Liver (tissue), 9 donors: ENCODE results near the gene GFPT2. TPM values are rescaled to one million over a fixed set of nuclear protein-coding genes. Genes with fewer than 3 reads are reported as not detected.

ENCODE experiments used
- DNase-seq: peaks from one replicate; pipeline ENCODE4 v3.0.0-alpha.2; 2017; ENCODE audit warnings: low spot score
- H3K27ac ChIP-seq, 2 donors: one replicate each; pipeline ENCODE4 v1.7.0; 2013; ENCODE audit warnings: inconsistent platforms in 2 of 2, low read length in 2 of 2, control low read depth in 1 of 2, low read depth in 1 of 2, mild to moderate bottlenecking in 1 of 2
- H3K27me3 ChIP-seq, 4 donors: one replicate each; pipeline versions ENCODE4 v1.6.1 to v1.7.0; 2013; ENCODE audit warnings: low read length in 3 of 4, inconsistent platforms in 1 of 4, mild to moderate bottlenecking in 1 of 4, moderate library complexity in 1 of 4; ENCODE audit not compliant: control insufficient read depth in 4 of 4, insufficient read depth in 4 of 4
- H3K36me3 ChIP-seq, 4 donors: one replicate each; pipeline versions ENCODE4 v1.6.1 to v1.7.0; 2013; ENCODE audit warnings: low read length in 3 of 4, mild to moderate bottlenecking in 3 of 4, low read depth in 1 of 4, moderate library complexity in 1 of 4; ENCODE audit not compliant: control insufficient read depth in 4 of 4, insufficient read depth in 3 of 4
- H3K4me1 ChIP-seq, 4 donors: one replicate each; pipeline versions ENCODE4 v1.6.1 to v1.7.0; 2013; ENCODE audit warnings: low read length in 3 of 4, mild to moderate bottlenecking in 3 of 4, moderate library complexity in 1 of 4; ENCODE audit not compliant: control insufficient read depth in 4 of 4, insufficient read depth in 4 of 4
- H3K4me3 ChIP-seq, 3 donors: one replicate each; pipeline versions ENCODE4 v1.6.1 to v1.7.0; 2013; ENCODE audit warnings: low read length in 3 of 3, control low read depth in 1 of 3, low read depth in 1 of 3, mild to moderate bottlenecking in 1 of 3
- H3K9ac ChIP-seq, 2 donors: one replicate each; pipeline ENCODE4 v1.7.0; 2013; ENCODE audit warnings: low read length in 2 of 2, mild to moderate bottlenecking in 2 of 2, moderate library complexity in 2 of 2, control low read depth in 1 of 2, low read depth in 1 of 2
- H3K9me3 ChIP-seq, 4 donors: one replicate each; pipeline versions ENCODE4 v1.6.1 to v1.7.0; 2013; ENCODE audit warnings: low read length in 3 of 4; ENCODE audit not compliant: control insufficient read depth in 4 of 4
- CTCF ChIP-seq: fragments of 150-350 bp; IDR thresholded peaks from 2 replicates; pipeline ENCODE4 v1.5.1; 2017; ENCODE audit warnings: improper control_type of control experiment, low read depth, low read length; ENCODE audit not compliant: missing input control
- FOXA2 ChIP-seq: IDR thresholded peaks from 2 replicates; pipeline ENCODE4 v1.6.1; 2016; ENCODE audit warnings: antibody characterized with exemption
- GABPA ChIP-seq, 2 donors: IDR thresholded peaks in 1 of 2; conservative IDR thresholded peaks in 1 of 2; 2 replicates each; pipeline ENCODE4 v1.6.1; 2016; ENCODE audit warnings: antibody characterized with exemption in 2 of 2, mild to moderate bottlenecking in 1 of 2, moderate library complexity in 1 of 2
- HNF4A ChIP-seq, 2 donors: conservative IDR thresholded peaks; 2 replicates each; pipeline ENCODE4 v1.6.1; 2016; ENCODE audit warnings: antibody characterized with exemption in 2 of 2, mild to moderate bottlenecking in 2 of 2
- HNF4G ChIP-seq: IDR thresholded peaks from 2 replicates; pipeline ENCODE4 v1.6.1; 2016; ENCODE audit warnings: antibody characterized with exemption
- JUND ChIP-seq, 2 donors: IDR thresholded peaks; 2 replicates each; pipeline ENCODE4 v1.6.1; 2016; ENCODE audit warnings: antibody characterized with exemption in 2 of 2
- MAX ChIP-seq: IDR thresholded peaks from 2 replicates; pipeline ENCODE4 v1.6.1; 2016; ENCODE audit warnings: antibody characterized with exemption
- NR2F2 ChIP-seq: IDR thresholded peaks from 2 replicates; pipeline ENCODE4 v1.6.1; 2016; ENCODE audit warnings: antibody characterized with exemption
- RAD21 ChIP-seq, 2 donors: IDR thresholded peaks; 2 replicates each; pipeline ENCODE4 v1.6.1; 2016; ENCODE audit warnings: antibody characterized with exemption in 2 of 2, mild to moderate bottlenecking in 2 of 2
- RXRA ChIP-seq, 2 donors: IDR thresholded peaks; 2 replicates each; pipeline ENCODE4 v1.6.1; 2017 to 2018; ENCODE audit warnings: antibody characterized with exemption in 2 of 2, mild to moderate bottlenecking in 1 of 2
- SP1 ChIP-seq: IDR thresholded peaks from 2 replicates; pipeline ENCODE4 v1.6.1; 2018; ENCODE audit warnings: antibody characterized with exemption, mild to moderate bottlenecking
- TAF1 ChIP-seq: conservative IDR thresholded peaks from 2 replicates; pipeline ENCODE4 v1.6.1; 2016; ENCODE audit warnings: antibody characterized with exemption, mild to moderate bottlenecking
- YY1 ChIP-seq: IDR thresholded peaks from 2 replicates; pipeline ENCODE4 v1.6.1; 2016; ENCODE audit warnings: antibody characterized with exemption, mild to moderate bottlenecking
- WGBS: extraction: QIAGEN DNeasy Blood & Tissue Kit; methylation state at CpG from one replicate; pipeline ENCODE4 v1.1.7; 2013; 5-methylcytosine and 5-hydroxymethylcytosine counted together
- polyA plus RNA-seq, 2 donors: library from polyadenylated mRNA; stranded (reverse) in 1 of 2; unstranded in 1 of 2; fragments of 200-250 nt in 1 of 2; fragments of >200 nt in 1 of 2; fragmentation: Nextera tagmentation in 1 of 2; extraction: Ambion mirVana in 1 of 2; gene quantifications; one replicate each; pipeline versions ENCODE4 v1.2.1 to v1.2.3, GENCODE V29; 2013 to 2015
- total RNA-seq, 2 donors: library from RNA; depleted of rRNA; stranded (reverse); fragments of >200 nt; gene quantifications; one replicate each; pipeline ENCODE4 v1.2.3, GENCODE V29; 2014
- TF ChIP-seq, protein P1 (sequence below): IDR thresholded peaks from 2 replicates; pipeline ENCODE4 v1.6.1; 2016; ENCODE audit warnings: antibody characterized with exemption
- TF ChIP-seq, protein P2 (sequence below): IDR thresholded peaks from 2 replicates; pipeline ENCODE4 v1.6.1; 2016; ENCODE audit warnings: antibody characterized with exemption
- TF ChIP-seq, protein P3 (sequence below): IDR thresholded peaks from 2 replicates; pipeline ENCODE4 v1.6.1; 2016; ENCODE audit warnings: antibody characterized with exemption, mild to moderate bottlenecking
- donor health status: healthy.
- donor health status: healthy.
- donor health status: healthy.
- donor health status: healthy.
- donor health status: healthy.

GFPT2 gene
- total and polyA plus RNA-seq, 4 donors = 0.32 to 1.8 (median 0.54) TPM

DNA sequence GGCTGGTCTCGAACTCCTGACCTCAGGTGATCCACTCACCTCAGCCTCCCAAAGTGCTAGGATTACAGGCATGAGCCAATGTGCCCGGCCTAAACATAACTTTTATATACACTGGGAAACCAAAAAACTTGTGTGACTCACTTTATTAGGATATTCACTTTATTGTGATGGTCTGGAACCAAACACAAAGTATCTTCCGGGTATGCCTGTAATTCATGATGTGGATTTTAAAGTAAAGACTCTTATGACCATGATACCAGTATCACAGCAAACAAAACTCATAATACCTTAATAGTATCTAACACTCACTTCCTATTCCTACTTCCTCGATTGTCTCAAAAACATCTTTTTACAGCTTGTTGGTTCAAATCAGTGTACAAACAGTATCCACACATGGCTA lies 12.7 kb upstream of the GFPT2 start:
- Histone ChIP-seq H3K4me1 (no peaks in the 10 kb centered on the region), H3K27ac (no peak overlapping the region), H3K9ac (no peak overlapping the region), H3K9me3 (no peaks in the 10 kb centered on the region), H3K4me3 (no peak overlapping the region), H3K27me3 (no peaks in the 10 kb centered on the region), H3K36me3 (no peaks in the 10 kb centered on the region)
- DNase-seq = no peak
- TF ChIP-seq, protein P1, sequence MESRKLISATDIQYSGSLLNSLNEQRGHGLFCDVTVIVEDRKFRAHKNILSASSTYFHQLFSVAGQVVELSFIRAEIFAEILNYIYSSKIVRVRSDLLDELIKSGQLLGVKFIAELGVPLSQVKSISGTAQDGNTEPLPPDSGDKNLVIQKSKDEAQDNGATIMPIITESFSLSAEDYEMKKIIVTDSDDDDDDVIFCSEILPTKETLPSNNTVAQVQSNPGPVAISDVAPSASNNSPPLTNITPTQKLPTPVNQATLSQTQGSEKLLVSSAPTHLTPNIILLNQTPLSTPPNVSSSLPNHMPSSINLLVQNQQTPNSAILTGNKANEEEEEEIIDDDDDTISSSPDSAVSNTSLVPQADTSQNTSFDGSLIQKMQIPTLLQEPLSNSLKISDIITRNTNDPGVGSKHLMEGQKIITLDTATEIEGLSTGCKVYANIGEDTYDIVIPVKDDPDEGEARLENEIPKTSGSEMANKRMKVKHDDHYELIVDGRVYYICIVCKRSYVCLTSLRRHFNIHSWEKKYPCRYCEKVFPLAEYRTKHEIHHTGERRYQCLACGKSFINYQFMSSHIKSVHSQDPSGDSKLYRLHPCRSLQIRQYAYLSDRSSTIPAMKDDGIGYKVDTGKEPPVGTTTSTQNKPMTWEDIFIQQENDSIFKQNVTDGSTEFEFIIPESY = no peak
- no peak for TF ChIP-seq GABPA (IDR thresholded peaks at IDR 0.05 in 1 of 2, conservative IDR thresholded peaks at IDR 0.05 in 1 of 2)
- TF ChIP-seq CTCF = no peak
- TF ChIP-seq JUND (IDR thresholded peaks at IDR 0.05) = no peak
- no peak for TF ChIP-seq HNF4A (conservative IDR thresholded peaks at IDR 0.05)
- TF ChIP-seq RXRA (IDR thresholded peaks at IDR 0.05) = no peak
- TF ChIP-seq, protein P2, sequence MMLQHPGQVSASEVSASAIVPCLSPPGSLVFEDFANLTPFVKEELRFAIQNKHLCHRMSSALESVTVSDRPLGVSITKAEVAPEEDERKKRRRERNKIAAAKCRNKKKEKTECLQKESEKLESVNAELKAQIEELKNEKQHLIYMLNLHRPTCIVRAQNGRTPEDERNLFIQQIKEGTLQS = no peak
- no peak for TF ChIP-seq YY1
- TF ChIP-seq, protein P3, sequence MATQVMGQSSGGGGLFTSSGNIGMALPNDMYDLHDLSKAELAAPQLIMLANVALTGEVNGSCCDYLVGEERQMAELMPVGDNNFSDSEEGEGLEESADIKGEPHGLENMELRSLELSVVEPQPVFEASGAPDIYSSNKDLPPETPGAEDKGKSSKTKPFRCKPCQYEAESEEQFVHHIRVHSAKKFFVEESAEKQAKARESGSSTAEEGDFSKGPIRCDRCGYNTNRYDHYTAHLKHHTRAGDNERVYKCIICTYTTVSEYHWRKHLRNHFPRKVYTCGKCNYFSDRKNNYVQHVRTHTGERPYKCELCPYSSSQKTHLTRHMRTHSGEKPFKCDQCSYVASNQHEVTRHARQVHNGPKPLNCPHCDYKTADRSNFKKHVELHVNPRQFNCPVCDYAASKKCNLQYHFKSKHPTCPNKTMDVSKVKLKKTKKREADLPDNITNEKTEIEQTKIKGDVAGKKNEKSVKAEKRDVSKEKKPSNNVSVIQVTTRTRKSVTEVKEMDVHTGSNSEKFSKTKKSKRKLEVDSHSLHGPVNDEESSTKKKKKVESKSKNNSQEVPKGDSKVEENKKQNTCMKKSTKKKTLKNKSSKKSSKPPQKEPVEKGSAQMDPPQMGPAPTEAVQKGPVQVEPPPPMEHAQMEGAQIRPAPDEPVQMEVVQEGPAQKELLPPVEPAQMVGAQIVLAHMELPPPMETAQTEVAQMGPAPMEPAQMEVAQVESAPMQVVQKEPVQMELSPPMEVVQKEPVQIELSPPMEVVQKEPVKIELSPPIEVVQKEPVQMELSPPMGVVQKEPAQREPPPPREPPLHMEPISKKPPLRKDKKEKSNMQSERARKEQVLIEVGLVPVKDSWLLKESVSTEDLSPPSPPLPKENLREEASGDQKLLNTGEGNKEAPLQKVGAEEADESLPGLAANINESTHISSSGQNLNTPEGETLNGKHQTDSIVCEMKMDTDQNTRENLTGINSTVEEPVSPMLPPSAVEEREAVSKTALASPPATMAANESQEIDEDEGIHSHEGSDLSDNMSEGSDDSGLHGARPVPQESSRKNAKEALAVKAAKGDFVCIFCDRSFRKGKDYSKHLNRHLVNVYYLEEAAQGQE = no peak
- TF ChIP-seq NR2F2 = no peak
- no peak for TF ChIP-seq RAD21 (IDR thresholded peaks at IDR 0.05)
- TF ChIP-seq SP1 = no peak
- TF ChIP-seq TAF1 = no peak
- WGBS = 87% methylated on average over 4 of the region's 4 CpGs

DNA sequence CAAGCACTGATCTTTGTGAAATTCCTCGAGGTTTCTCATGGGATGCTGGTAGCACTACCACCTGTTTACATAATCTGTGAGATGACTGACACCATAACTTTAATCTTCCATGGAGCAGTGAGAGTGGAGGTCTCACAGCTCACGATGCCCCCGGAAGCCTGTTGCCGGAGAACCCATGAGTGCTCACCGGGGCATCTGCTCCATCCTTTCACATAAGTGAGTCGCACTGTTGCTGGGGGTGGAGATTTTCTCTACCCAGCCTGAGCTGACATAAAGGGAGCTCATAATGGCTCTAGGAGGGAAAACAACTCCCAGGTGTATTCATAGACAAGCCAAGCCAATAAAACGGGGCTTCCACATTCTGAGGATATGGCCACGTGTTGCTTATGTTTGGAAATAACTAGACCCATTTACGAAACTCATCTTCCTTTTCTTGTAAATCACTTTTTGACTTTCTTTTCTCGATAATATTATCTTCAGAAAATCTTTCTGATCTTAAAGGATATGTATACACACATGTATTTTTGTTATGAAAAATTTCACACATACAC lies 11.2 kb upstream of the GFPT2 start:
- WGBS = 91% methylated on average over 10 of the region's 10 CpGs
- Histone ChIP-seq H3K27ac (no peak overlapping the region), H3K4me1 (no peaks in the 10 kb centered on the region), H3K9ac (no peak overlapping the region), H3K27me3 (no peaks in the 10 kb centered on the region), H3K9me3 (no peaks in the 10 kb centered on the region), H3K36me3 (no peaks in the 10 kb centered on the region), H3K4me3 (no peak overlapping the region)
- no peak for DNase-seq
- TF ChIP-seq NR2F2 (no peak), MAX (no peak), HNF4G (no peak), RXRA (IDR thresholded peaks at IDR 0.05) (no peak), FOXA2 (no peak), SP1 (no peak)
